Activated CD8-positive, alpha-beta memory T cell treated with anti-CD3 and anti-CD28 coated beads for 36 hours (primary cell): ENCODE measurements around the gene VSTM1. TPM values are rescaled to one million over a fixed set of nuclear protein-coding genes. Genes with fewer than 3 reads are reported as not detected.

Experiments used
- CTCF ChIA-PET: fragments of 350-600 bp; sonication (Branson Sonifier 250); formaldehyde crosslinking; loops from one replicate; lab custom pipeline; 2021; ENCODE audit warnings: antibody characterized with exemption; lab: Charles Lee
- POLR2A ChIA-PET: fragments of 350-600 bp; sonication (Branson Sonifier 250); formaldehyde crosslinking; loops from one replicate; lab custom pipeline; 2021; ENCODE audit warnings: antibody characterized with exemption; lab: Charles Lee
- total RNA-seq, 2 experiments: library from RNA; stranded (reverse); gene quantifications; one replicate each; pipeline ENCODE4 v1.2.3, GENCODE V29; 2021

Gene VSTM1
- total RNA-seq, 2 experiments from 2014 or later: not detected

- ChIA-PET POLR2A (interaction anchor here (0.5 kb wide), 1 partner anchor 10 kb away, joined by 7 read pairs; no protein-coding TSS in a partner anchor), CTCF (interaction anchor here (0.6 to 3.4 kb wide), 9 partner anchors 12 to 231 kb away, joined by 3 to 21 read pairs (median 3); partner anchors contain the start of gene CACNG7)
Observed at GRCh38 chr19:54023191-54023590, 40.5 kb downstream of the VSTM1 start.

DNA sequence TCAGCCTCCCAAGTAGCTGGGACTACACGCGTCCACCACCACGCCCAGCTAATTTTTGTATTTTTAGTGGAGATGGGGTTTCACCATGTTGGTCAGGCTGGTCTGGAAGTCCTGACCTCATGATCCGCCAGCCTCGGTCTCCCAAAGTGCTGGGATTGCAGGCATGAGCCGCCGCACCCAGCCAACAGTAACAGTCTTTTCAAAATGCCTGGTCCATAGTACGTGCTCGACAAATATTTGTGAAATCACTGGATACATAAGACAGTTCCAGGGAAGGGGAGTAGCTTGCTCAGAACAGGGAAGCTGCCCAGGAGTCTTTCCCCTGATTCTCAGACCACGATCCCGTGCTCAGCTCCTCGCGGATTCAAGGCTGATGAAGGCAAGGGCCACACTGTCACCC is 41.8 kb downstream of the VSTM1 start:
- ChIA-PET POLR2A (no interaction called here), CTCF (no interaction called here)

- POLR2A ChIA-PET: no interaction called here
- CTCF ChIA-PET: interaction anchor here (0.6 kb wide), 1 partner anchor 8 kb away, joined by 3 read pairs; no protein-coding TSS in a partner anchor
Observed at GRCh38 chr19:54021363-54021762, 42.3 kb downstream of the VSTM1 start.

- ChIA-PET CTCF (no interaction called here), POLR2A (no interaction called here)
Observed at GRCh38 chr19:54017261-54017660, 46.4 kb downstream of the VSTM1 start.

GRCh38 chr19:54014920-54015560 is 48.7 kb downstream of the VSTM1 start:
- CTCF ChIA-PET: interaction anchor here (0.7 to 1.4 kb wide), 3 partner anchors 9 to 37 kb away, joined by 3 read pairs; no protein-coding TSS in a partner anchor
- POLR2A ChIA-PET: no interaction called here

- ChIA-PET POLR2A (no interaction called here), CTCF (no interaction called here)
Observed at GRCh38 chr19:54013866-54014265, 49.8 kb downstream of the VSTM1 start.

DNA sequence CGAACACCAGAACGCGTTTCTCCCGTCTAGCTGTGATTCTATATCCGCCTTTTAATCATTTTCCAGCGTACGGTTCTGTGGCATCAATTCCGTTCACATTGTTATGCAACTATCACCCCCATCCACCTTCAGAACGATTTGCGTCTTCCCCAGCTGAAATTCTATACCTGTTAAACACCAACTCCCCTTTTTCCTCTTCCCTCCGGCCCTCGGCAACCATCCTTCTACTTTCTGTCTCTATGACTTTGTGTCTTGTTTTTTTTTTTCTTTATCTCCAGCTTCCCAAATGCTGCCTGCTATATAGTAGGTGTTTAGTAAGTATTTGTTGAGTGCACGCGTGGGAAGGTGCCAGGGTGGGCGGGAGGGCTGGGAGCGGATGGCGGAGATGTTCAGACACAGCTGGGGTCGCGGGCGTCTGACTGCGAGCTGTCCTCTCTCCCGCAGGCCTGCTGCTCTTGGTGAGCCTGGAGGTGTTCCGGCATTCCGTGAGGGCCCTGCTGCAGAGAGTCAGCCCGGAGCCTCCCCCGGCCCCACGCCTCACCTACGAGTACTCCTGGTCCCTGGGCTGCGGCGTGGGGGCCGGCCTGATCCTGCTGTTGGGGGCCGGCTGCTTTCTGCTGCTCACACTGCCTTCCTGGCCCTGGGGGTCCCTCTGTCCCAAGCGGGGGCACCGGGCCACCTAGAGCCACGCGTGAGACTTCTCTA is 52.0 kb downstream of the VSTM1 start:
- POLR2A ChIA-PET: no interaction called here

DNA sequence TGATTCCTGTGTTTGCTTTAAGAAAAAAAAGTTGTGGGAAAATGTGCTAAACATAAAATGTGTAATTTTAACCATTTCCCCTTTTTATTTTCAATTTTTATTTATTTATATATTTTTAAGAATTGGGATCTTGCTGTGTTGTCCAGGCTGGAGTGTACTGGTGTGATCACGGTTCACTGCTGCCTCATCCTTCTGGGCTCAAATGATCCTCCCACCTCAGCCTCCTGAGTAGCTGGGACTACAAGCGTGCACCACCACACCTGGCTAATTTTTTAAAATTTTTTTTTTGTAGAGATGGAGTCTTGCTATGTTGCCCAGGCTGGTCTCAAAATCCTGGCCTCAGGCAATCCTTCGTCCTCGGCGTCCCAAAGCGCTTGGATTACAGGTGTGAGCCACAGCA is 53.2 kb downstream of the VSTM1 start:
- CTCF ChIA-PET: interaction anchor here (0.7 kb wide), 1 partner anchor 13 kb away, joined by 3 read pairs; no protein-coding TSS in a partner anchor

More for the DNA sequence above, 52.0 kb downstream of the VSTM1 start:
- CTCF ChIA-PET: no interaction called here

DNA sequence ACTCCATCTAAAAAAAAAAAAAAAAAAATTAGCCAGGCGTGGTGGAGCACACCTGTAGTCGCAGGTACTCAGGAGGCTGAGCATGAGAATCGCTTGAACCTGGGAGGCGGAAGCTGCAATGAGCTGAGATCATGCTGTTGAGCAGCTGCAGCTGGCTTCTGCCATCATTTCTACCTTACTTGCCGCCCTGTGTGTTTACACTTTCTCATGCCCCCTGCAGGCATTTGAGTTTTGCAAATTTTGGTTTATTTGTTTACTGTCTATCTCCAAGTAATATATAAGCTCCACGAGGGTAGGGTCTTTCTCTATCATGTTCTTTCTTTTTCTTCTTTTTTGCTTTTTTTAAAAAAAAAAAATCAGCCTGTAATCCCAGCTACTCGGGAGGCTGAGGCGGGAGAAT is 54.3 kb downstream of the VSTM1 start:
- CTCF ChIA-PET: no interaction called here
- POLR2A ChIA-PET: no interaction called here

More for the DNA sequence above, 53.2 kb downstream of the VSTM1 start:
- POLR2A ChIA-PET: no interaction called here

DNA sequence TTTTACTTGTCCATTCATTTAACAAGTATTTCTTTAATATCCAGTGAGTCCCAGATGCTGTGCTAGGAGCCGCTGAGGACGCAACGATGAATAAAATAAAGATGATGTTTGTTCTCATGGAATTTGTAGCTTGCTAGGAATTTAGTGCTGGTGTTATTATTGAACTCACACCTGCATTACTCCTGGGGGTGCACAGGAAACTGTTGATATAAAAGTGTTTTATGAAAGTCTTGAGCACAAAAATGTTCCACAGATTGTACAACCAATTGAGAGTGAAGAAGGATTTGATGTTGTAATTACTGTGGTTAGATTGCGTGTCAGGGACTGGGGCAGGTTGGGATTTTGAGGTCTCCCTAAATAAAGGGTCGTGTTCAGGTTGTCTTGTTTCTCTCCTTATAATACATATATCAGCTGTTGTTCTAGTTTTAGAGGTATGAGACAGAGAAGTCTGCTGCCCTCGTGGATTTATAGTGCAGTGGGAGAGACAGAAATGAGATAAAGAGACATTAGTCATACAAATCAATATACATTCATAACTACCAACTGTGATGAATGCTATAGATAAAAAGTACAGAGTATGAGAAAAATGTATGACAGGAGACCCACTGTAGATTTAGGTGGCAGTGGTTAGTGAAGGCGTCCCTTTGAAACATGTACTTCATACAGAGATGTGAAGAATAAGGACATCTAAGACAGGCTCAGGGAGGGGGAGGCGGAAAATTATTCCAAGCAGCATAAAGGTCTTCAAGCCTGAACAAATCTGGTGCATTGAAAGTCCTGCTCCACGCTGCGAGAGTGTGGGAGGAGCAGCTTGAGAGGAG is 61.0 kb downstream of the VSTM1 start:
- POLR2A ChIA-PET: no interaction called here
- CTCF ChIA-PET: no interaction called here

DNA sequence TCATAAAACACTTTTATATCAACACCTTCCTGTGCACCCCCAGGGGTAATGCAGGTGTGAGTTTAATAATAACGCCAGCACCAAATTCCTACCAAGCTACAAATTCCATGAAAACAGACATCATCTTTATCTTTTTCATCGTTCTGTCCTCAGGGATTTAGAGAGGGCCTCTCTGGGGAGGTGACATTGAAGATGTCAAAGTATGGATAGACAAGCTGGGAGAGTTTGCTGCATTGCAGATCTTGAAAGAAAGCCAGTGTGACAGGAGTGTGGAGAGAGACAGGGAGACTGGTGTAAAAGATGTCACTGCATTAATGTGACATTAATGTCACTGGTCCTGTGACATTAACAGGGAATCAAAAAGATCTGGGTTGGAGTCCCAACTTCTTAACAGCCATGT is 62.2 kb downstream of the VSTM1 start:
- ChIA-PET POLR2A (interaction anchor here (0.6 kb wide), 1 partner anchor 22 kb away, joined by 3 read pairs; no protein-coding TSS in a partner anchor), CTCF (no interaction called here)

DNA sequence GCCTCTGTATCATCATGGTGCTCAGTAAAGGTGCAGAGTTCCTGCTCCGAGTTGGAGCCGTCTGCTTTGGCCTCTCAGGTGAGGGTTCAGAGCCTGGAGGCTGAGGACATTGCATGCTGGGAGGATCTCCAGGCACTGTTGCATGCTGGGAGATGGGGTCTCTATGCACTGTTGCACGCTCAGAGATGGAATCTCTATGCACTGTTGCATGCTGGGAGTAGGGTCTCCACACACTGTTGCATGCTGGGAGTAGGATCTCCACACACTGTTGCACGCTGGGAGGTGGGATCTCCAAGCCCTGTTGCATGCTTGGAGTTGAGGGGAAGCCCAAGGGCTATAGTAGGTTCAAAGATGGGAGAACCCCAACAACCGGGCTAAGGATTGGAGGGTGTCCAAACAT is 64.0 kb downstream of the VSTM1 start:
- ChIA-PET CTCF (no interaction called here), POLR2A (no interaction called here)

DNA sequence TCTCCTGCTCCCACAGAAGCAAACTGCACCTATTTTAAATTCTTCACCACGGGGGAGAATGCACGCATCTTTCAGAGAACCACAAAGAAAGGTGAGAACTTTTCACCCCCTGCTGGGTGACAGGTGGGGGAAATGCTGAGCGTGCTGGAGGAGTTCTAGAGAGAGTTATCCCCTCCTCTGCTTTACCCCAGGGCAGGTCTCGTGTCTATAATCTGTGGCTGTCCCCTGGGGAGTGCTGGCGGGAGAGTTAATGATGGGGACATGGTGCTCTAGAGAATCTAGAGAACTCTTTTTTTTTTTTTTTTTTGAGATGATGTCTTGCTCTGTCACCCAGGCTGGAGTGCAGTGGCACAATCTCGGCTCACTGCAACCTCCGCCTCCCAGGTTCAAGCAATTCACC is 65.5 kb downstream of the VSTM1 start:
- POLR2A ChIA-PET: no interaction called here
- CTCF ChIA-PET: no interaction called here

DNA sequence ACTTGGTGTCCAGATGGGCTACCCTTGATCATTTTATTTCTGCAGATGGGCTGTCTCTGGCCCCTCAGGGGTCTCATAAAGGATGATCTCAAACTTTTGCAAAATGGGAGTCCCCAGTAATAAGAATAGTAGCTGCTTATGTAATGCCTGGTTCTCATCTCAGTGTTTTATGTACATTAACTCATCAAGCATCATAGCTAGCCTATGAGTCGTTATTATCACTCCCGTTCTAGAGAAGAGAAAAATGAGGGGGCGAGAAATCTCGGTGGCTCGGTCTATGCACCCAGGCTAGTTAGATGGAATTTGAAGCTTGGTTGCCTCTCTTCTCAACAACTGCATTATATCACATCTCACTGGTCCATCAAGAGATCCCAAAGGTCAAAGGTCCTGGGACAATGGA is 68.9 kb downstream of the VSTM1 start:
- ChIA-PET POLR2A (no interaction called here), CTCF (no interaction called here)

DNA sequence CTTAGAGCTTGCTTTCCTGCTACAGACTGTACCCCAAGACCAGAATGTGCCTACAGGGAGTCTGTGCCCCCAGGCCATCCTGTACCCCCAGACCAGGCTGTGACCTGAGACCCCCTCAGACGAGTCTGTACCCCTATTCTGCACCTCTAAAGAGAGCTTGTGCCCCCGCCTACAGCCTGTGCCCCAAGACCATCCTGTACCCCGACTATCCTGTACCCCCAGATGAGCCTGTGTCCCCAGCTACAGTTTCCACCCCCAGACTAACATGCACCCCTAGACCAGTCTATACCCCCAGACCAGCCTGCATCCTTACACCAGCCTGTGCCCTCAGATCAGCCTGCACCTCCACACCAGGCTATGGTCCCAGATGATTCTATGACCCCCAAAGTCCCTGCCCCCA is 70.2 kb downstream of the VSTM1 start:
- ChIA-PET POLR2A (no interaction called here), CTCF (no interaction called here)

- POLR2A ChIA-PET: no interaction called here
Observed at GRCh38 chr19:53992815-53993214, 70.9 kb downstream of the VSTM1 start.

GRCh38 chr19:53992211-53992610 is 71.5 kb downstream of the VSTM1 start:
- POLR2A ChIA-PET: interaction anchor here (0.6 kb wide), 1 partner anchor 68 kb away, joined by 7 read pairs; no protein-coding TSS in a partner anchor

More at GRCh38 chr19:53992815-53993214, 70.9 kb downstream of the VSTM1 start:
- CTCF ChIA-PET: no interaction called here

DNA sequence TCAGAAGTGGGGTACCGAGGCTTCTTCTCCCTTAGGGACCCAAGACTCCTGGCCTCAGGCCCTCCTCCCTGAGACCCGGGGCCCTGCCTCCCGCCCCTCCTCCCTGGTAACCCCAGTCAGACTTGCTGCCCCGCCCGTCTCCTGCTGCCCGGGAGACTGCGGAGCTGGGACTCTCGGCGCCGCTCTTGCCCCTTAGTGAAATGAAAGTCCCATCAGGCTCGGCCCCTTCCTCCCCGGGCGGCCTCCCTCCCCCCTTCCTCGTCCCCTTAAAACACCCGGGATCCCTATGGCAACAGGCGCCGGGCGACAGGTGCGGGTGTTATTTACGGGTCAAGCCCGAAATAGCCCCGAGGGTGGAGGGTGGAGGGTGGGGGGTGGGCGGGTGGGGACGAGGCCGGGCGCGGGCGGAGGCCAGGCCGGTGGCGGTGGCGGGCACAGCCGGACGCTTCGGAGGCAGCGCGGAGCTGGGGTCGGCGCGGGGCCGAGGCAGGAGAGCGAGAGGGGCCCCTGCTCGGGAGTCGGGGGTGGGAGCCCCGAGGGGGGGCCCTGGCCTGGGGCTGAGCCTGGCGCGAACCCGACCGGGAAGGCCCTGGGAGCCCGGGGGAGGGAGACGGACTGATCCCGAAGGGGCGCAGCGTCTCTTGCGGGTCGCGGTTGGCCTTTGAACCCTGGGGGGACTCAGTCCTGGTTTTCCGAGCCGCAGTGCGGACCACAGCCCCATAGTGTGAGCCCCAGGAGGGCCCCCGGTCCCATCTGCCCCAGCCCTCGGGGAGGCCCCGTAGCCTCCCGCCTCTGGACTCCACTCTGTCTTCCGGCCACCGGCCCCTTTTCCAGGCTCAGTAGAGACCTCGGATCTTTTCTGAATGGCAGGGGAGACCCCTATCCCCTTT is 72.2 kb downstream of the VSTM1 start, which contains the start of gene CACNG6:
Gene CACNG6, plus strand, starts transcription at position 414 of the 890 bp plus-strand sequence. CDS start 1,241 bp downstream, outside the sequence.
- POLR2A ChIA-PET: interaction anchor here (0.6 kb wide), 1 partner anchor 69 kb away, joined by 7 read pairs; no protein-coding TSS in a partner anchor
- CTCF ChIA-PET: no interaction called here

More at GRCh38 chr19:53992211-53992610, 71.5 kb downstream of the VSTM1 start:
- CTCF ChIA-PET: no interaction called here
